Astrocyte (in vitro differentiated cells and primary cell): Measurements from ENCODE around the gene SLC25A46. TPM values are rescaled to one million over a fixed set of nuclear protein-coding genes. Genes with fewer than 3 reads are reported as not detected.

Source experiments
- DNase-seq: peaks from one replicate; pipeline ENCODE4 v3.0.0-alpha.2; 2010; ENCODE audit warnings: low read depth
- FAIRE-seq: peaks from 2 replicates; lab custom pipeline; 2011; peaks lifted over from hg19 to GRCh38; lab: Jason Lieb, UNC
- H2AFZ ChIP-seq: 2 replicates; pipeline ENCODE4 v1.6.0; 2012; ENCODE audit warnings: low read depth, low read length, inconsistent platforms
- H3K27ac ChIP-seq: 2 replicates; pipeline ENCODE4 v1.5.1; 2011; ENCODE audit warnings: low read depth, low read length, inconsistent platforms
- H3K27me3 ChIP-seq: 2 replicates; pipeline ENCODE4 v1.6.0; 2011; ENCODE audit warnings: low read length, inconsistent platforms; ENCODE audit not compliant: insufficient read depth
- H3K36me3 ChIP-seq: 2 replicates; pipeline ENCODE4 v1.5.1; 2011; ENCODE audit warnings: low read length, inconsistent platforms; ENCODE audit not compliant: insufficient read depth
- H3K4me1 ChIP-seq: 2 replicates; pipeline ENCODE4 v1.5.1; 2011; ENCODE audit warnings: low read length, inconsistent platforms; ENCODE audit not compliant: insufficient read depth
- H3K4me2 ChIP-seq: 2 replicates; pipeline ENCODE4 v1.6.0; 2012; ENCODE audit warnings: low read length, inconsistent platforms
- H3K4me3 ChIP-seq: 2 replicates; pipeline ENCODE4 v1.5.1; 2011; ENCODE audit warnings: low read depth, mild to moderate bottlenecking, low read length, inconsistent platforms; ENCODE audit not compliant: insufficient read depth
- H3K79me2 ChIP-seq: 2 replicates; pipeline ENCODE4 v1.6.0; 2012; ENCODE audit warnings: mild to moderate bottlenecking, low read length, inconsistent platforms; ENCODE audit not compliant: insufficient read depth
- H3K9ac ChIP-seq: 2 replicates; pipeline ENCODE4 v1.6.0; 2012; ENCODE audit warnings: mild to moderate bottlenecking, low read length, inconsistent platforms
- H3K9me3 ChIP-seq: 2 replicates; pipeline ENCODE4 v1.5.1; 2012; ENCODE audit warnings: low read depth, mild to moderate bottlenecking, low read length, inconsistent platforms; ENCODE audit not compliant: insufficient read depth
- H4K20me1 ChIP-seq: 2 replicates; pipeline ENCODE4 v1.6.0; 2012; ENCODE audit warnings: low read length, inconsistent platforms; ENCODE audit not compliant: insufficient read depth
- H3K27ac Mint-ChIP-seq: one replicate; pipeline ENCODE4 v1.8.0; 2021; ENCODE audit warnings: mild to moderate bottlenecking, mixed read lengths; ENCODE audit not compliant: unreplicated experiment
- H3K27me3 Mint-ChIP-seq: one replicate; pipeline ENCODE4 v1.8.0; 2021; ENCODE audit warnings: low read depth, mixed read lengths; ENCODE audit not compliant: unreplicated experiment
- H3K36me3 Mint-ChIP-seq: one replicate; pipeline ENCODE4 v1.8.0; 2021; ENCODE audit warnings: low read depth, mixed read lengths; ENCODE audit not compliant: unreplicated experiment
- H3K4me1 Mint-ChIP-seq: one replicate; pipeline ENCODE4 v1.8.0; 2021; ENCODE audit warnings: low read depth, mixed read lengths; ENCODE audit not compliant: unreplicated experiment
- H3K4me3 Mint-ChIP-seq: one replicate; pipeline ENCODE4 v1.8.0; 2021; ENCODE audit warnings: mild to moderate bottlenecking, moderate library complexity, mixed read lengths; ENCODE audit not compliant: unreplicated experiment
- H3K9me3 Mint-ChIP-seq: one replicate; pipeline ENCODE4 v1.8.0; 2021; ENCODE audit warnings: mild to moderate bottlenecking, mixed read lengths; ENCODE audit not compliant: unreplicated experiment
- EZH2 ChIP-seq: IDR thresholded peaks from 2 replicates; pipeline ENCODE4 v1.6.1; 2012; ENCODE audit warnings: mild to moderate bottlenecking, low read length, inconsistent platforms; ENCODE audit not compliant: insufficient read depth
- total RNA-seq: library from RNA; stranded (reverse); gene quantifications from 2 replicates; pipeline ENCODE4 v1.2.1, GENCODE V29; 2021
- TF ChIP-seq, protein P1 (sequence below): IDR thresholded peaks from 2 replicates; pipeline ENCODE4 v1.5.1; 2011; ENCODE audit warnings: low read depth, mild to moderate bottlenecking, inconsistent platforms, low read length, moderate library complexity; ENCODE audit not compliant: insufficient read depth

Gene SLC25A46
- total RNA-seq, 1 donor from 2014 or later = 39.2 TPM

GRCh38 chr5:110738503-110738811 is 350 bp upstream of the SLC25A46 start:
- H3K4me2 ChIP-seq = peak overlapping the region; percentile 94
- Mint-ChIP-seq H3K36me3 (no peaks in the 10 kb centered on the region), H3K4me1 (peaks cover 10% of the 10 kb centered on the region), H3K27me3 (peaks cover 4% of the 10 kb centered on the region), H3K27ac (peak overlapping the region; percentile 95), H3K4me3 (peak overlapping the region; percentile 97), H3K9me3 (no peaks in the 10 kb centered on the region)
- peak overlapping the region; percentile 76 for H3K27ac ChIP-seq
- FAIRE-seq = no peak
- no peaks in the 10 kb centered on the region for H3K36me3 ChIP-seq
- H3K27me3 ChIP-seq = no peaks in the 10 kb centered on the region
- H2AFZ ChIP-seq = peak overlapping the region; percentile 97
- TF ChIP-seq, protein P1, sequence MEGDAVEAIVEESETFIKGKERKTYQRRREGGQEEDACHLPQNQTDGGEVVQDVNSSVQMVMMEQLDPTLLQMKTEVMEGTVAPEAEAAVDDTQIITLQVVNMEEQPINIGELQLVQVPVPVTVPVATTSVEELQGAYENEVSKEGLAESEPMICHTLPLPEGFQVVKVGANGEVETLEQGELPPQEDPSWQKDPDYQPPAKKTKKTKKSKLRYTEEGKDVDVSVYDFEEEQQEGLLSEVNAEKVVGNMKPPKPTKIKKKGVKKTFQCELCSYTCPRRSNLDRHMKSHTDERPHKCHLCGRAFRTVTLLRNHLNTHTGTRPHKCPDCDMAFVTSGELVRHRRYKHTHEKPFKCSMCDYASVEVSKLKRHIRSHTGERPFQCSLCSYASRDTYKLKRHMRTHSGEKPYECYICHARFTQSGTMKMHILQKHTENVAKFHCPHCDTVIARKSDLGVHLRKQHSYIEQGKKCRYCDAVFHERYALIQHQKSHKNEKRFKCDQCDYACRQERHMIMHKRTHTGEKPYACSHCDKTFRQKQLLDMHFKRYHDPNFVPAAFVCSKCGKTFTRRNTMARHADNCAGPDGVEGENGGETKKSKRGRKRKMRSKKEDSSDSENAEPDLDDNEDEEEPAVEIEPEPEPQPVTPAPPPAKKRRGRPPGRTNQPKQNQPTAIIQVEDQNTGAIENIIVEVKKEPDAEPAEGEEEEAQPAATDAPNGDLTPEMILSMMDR = no peak
- no peak for TF ChIP-seq EZH2
- no peaks in the 10 kb centered on the region for H3K9me3 ChIP-seq
- H3K4me3 ChIP-seq = peak overlapping the region; percentile 93
- H3K9ac ChIP-seq = peak overlapping the region; percentile 85
- no peak for DNase-seq
- H3K79me2 ChIP-seq = peaks cover 43% of the 10 kb centered on the region
- H4K20me1 ChIP-seq = no peaks in the 10 kb centered on the region
- H3K4me1 ChIP-seq = peaks cover 6% of the 10 kb centered on the region

DNA sequence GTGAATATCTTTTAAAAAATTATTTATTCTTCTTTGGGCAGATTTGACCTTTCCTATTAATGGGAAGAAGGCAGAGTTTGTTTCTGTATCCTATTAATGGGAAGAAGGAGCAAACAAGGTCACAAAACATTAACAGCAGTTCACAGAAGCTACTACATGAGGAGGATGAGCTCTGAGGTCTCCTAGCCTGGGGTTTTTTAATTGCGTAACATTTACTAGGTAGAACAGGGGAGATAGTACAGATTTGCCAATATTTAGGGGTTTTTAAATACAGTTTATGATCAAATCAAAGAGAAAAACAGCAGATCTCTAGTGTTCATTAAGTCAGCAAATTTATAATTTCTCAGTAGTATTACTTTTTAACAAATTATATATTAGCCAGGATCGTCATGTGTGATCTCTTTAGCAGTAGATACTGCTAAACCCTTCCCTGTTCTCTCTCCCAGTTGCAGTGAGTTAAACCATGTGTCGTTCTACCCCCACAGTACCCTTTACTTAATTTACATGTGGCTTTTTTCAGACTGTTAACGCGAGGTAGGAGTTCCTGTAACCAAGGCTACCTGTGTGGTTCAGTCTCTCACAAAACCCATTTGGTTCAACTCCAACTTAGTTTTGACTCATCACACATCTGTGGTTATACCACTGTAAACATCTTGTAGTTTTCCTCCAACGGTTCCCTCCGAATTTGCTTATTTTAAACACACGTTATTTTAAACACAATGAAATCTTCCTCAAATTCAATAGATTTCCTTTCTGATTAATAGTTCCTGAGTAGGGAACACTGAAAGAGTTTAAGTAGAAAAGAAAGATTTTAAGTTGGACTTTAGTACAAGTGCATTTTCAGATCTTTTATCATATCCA is 13.3 kb downstream of the SLC25A46 start:
- FAIRE-seq = no peak
- Histone ChIP-seq H3K9me3 (no peaks in the 10 kb centered on the region), H3K27me3 (no peaks in the 10 kb centered on the region), H3K4me2 (no peak overlapping the region), H4K20me1 (peaks cover 3% of the 10 kb centered on the region), H2AFZ (no peak overlapping the region), H3K79me2 (peaks cover 4% of the 10 kb centered on the region), H3K4me1 (no peaks in the 10 kb centered on the region), H3K27ac (no peak overlapping the region), H3K4me3 (no peak overlapping the region), H3K9ac (no peak overlapping the region), H3K36me3 (peaks cover 24% of the 10 kb centered on the region)
- H3K9me3 Mint-ChIP-seq = no peaks in the 10 kb centered on the region
- no peak overlapping the region for H3K27ac Mint-ChIP-seq
- DNase-seq = peak; percentile 68
- H3K4me1 Mint-ChIP-seq = peaks cover 3% of the 10 kb centered on the region
- no peak for TF ChIP-seq EZH2
- TF ChIP-seq, protein P1 = no peak
- H3K4me3 Mint-ChIP-seq = no peak overlapping the region
- H3K36me3 Mint-ChIP-seq = peaks cover 11% of the 10 kb centered on the region
- no peaks in the 10 kb centered on the region for H3K27me3 Mint-ChIP-seq

- Histone ChIP-seq H3K27me3 (no peaks in the 10 kb centered on the region), H3K4me1 (no peaks in the 10 kb centered on the region), H3K4me3 (no peak overlapping the region), H2AFZ (no peak overlapping the region), H3K4me2 (no peak overlapping the region), H3K79me2 (peaks cover 4% of the 10 kb centered on the region), H3K27ac (no peak overlapping the region), H4K20me1 (peaks cover 3% of the 10 kb centered on the region), H3K9ac (no peak overlapping the region), H3K36me3 (peaks cover 26% of the 10 kb centered on the region), H3K9me3 (no peaks in the 10 kb centered on the region)
- H3K9me3 Mint-ChIP-seq = no peaks in the 10 kb centered on the region
- DNase-seq = no peak
- H3K36me3 Mint-ChIP-seq = peaks cover 12% of the 10 kb centered on the region
- FAIRE-seq = no peak
- H3K27ac Mint-ChIP-seq = no peak overlapping the region
- no peak for TF ChIP-seq EZH2
- TF ChIP-seq, protein P1 = no peak
- peaks cover 3% of the 10 kb centered on the region for H3K4me1 Mint-ChIP-seq
- no peak overlapping the region for H3K4me3 Mint-ChIP-seq
- no peaks in the 10 kb centered on the region for H3K27me3 Mint-ChIP-seq
These were observed 14.1 kb downstream of the SLC25A46 start for GRCh38 chr5:110752953-110753352.
